T-helper 1 cell treated with Interleukin-12 subunit alpha and Interleukin-12 subunit beta and Interleukin-4 antibody, amounts not matched to agents 30 ng/mL and 1 ng/mL, for 36 hours (primary cell): Measurements from ENCODE around the gene OR4E2. TPM values are rescaled to one million over a fixed set of nuclear protein-coding genes. Genes with fewer than 3 reads are reported as not detected.
"Not testable (repeated sequence)": the region's sequence is repeated elsewhere in the genome, so short reads cannot be mapped to it uniquely, and the experiment has no call there.

ENCODE experiments used
- intact Hi-C: fragments of 100-400 bp; cut with micrococcal nuclease; formaldehyde crosslinking; loops from one replicate; pipeline ENCODE4 v1.15.1; 2024
- total RNA-seq: library from RNA; stranded (reverse); gene quantifications from 2 replicates; pipeline ENCODE4 v1.2.3, GENCODE V29; 2022

OR4E2 gene
- total RNA-seq, 1 donor from 2014 or later = not detected

- intact Hi-C loops = no loop called here
These were observed 40.8 kb downstream of the OR4E2 start for GRCh38 chr14:21694425-21694824.

GRCh38 chr14:21697662-21698061 is 44.0 kb downstream of the OR4E2 start:
- intact Hi-C loops = not testable (repeated sequence)

- intact Hi-C loops = not testable (repeated sequence)
These were observed 44.9 kb downstream of the OR4E2 start for GRCh38 chr14:21698538-21698937.

DNA sequence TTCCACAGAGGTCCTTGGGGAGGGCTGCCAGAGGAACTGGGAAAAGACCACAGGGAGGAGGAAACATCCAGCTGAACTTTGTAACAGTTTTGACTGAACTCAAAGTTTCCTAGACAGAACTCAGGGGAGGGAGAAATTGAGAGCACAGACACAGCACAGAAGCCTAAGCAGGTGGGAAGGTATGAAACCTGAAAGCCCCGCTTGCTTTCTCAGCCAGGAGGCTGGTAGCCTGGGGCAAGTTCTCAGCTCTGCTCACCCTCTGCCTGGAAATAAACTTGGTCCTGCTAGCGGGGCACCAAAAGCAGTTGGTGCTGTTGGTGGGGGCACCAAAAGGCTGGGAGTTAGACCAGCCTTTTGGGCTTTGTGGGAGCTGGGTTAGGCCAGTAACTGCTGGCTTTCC is 45.9 kb downstream of the OR4E2 start:
- intact Hi-C loops = no loop called here

DNA sequence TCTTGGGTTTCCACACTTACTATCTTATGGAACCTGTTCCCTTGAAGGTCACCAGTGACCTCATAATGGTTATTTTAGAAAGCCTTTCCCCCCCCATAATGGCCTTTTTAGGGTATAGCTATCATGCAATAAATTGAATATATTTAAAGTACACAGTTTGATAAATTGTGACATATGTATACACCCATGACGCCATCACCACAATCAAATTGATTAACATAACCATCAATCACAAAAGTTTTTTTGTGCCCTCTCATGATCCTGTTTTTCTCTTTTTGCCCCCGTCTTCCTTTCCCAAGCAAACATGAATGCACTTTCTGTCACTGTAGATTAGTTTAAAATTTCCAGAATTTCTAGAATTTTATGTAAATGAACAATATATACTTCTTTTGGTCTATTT is 48.7 kb downstream of the OR4E2 start:
- intact Hi-C loops = no loop called here

- intact Hi-C loops = no loop called here
These were observed 50.0 kb downstream of the OR4E2 start for GRCh38 chr14:21703357-21704326.

DNA sequence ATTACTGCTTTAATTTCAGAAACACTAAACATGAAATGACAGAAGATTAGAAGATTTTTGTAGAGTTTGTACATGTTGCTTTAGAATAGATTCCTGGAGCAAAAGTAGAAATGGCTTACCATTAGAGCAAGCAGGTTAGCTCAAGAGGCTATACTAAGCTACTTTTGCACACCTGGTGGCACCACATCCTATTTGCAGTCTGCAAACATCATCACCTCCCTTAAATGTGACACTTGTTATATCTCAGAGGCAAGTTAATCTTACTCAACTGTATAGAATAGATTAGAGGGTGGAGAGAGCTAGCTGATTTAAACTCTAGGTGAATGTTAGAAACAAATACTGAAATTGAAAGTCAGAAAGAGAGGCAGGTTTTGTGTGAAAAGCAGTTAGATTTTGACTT is 50.7 kb downstream of the OR4E2 start:
- intact Hi-C loops = no loop called here

GRCh38 chr14:21711360-21711961 is 57.8 kb downstream of the OR4E2 start:
- intact Hi-C loops = no loop called here

GRCh38 chr14:21712036-21712435 is 58.4 kb downstream of the OR4E2 start:
- intact Hi-C loops = no loop called here

DNA sequence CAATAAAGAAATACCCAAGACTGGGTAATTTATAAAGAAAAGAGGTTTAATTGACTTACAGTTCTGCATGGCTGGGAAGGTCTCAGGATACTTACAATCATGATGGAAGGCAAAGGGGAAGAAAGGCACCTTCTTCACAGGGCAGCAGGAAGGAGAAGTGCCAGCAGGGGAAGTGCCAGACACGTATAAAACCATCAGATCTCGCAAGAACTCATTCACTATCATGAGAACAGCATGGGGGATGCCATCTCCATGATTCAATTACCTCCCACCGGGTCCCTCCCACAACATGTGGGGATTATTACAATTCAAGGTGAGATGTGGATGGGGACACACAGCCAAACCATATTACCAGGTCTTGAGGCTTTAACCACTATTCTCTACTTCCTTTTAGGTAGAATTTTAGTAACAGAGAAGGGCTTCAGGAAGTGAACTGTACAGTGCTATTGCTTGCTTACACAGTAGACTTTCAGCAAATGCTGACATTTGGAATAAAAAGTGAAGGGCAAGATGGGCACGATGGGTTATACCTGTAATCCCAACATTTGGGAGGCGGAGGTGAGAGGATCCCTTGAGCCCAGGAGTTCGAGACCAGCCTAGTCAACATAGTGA is 60.8 kb downstream of the OR4E2 start:
- intact Hi-C loops = no loop called here

Other genes with a start within 250 kb of the OR4E2 start
- gene CHD8, start 197.7 kb upstream of the OR4E2 start, total RNA-seq = 135 and 141 TPM in 2 replicates
- 35.4 and 35.6 TPM in 2 replicates for gene RAB2B, start 176.9 kb upstream of the OR4E2 start, total RNA-seq
- gene TOX4, start 176.6 kb upstream of the OR4E2 start, total RNA-seq = 84.3 and 96.9 TPM in 2 replicates
- gene METTL3, start 142.5 kb upstream of the OR4E2 start, total RNA-seq = 72.8 and 74.0 TPM in 2 replicates
- gene SALL2, start 127.5 kb upstream of the OR4E2 start, total RNA-seq = 1.2 and 1.4 TPM in 2 replicates
- not detected in 2 replicates for gene OR10G3, start 73.8 kb upstream of the OR4E2 start, total RNA-seq
- not detected in 2 replicates for gene OR10G2, start 18.9 kb upstream of the OR4E2 start, total RNA-seq
- gene OR4E1, start 20.0 kb downstream of the OR4E2 start, total RNA-seq = 0.05 TPM in 1 of 2 replicates, not detected in the other